IPS-NIHi7 (cell line): ENCODE results near the gene CSNK1D.

Experiments used
- DNase-seq: peaks from one replicate; pipeline ENCODE4 v3.0.0; 2012; ENCODE audit warnings: mixed read lengths; ENCODE audit errors: extremely low spot score

CSNK1D gene

GRCh38 chr17:82240506-82241182 is 32.9 kb downstream of the CSNK1D start:
- DNase-seq: no peak

- DNase-seq: no peak
Observed at GRCh38 chr17:82239926-82240505, 33.5 kb downstream of the CSNK1D start.

GRCh38 chr17:82239401-82239925 is 34.0 kb downstream of the CSNK1D start:
- DNase-seq: no peak

- DNase-seq: no peak
Observed at GRCh38 chr17:82238472-82239201, 34.9 kb downstream of the CSNK1D start.

GRCh38 chr17:82237746-82238471 is 35.6 kb downstream of the CSNK1D start:
- DNase-seq: no peak

GRCh38 chr17:82237083-82237745 is 36.3 kb downstream of the CSNK1D start:
- no peak for DNase-seq

- peak; percentile 82 for DNase-seq
Observed at GRCh38 chr17:82236142-82236971, 37.1 kb downstream of the CSNK1D start.

- no peak for DNase-seq
Observed at GRCh38 chr17:82235775-82236141, 37.7 kb downstream of the CSNK1D start.

GRCh38 chr17:82235056-82235774 is 38.3 kb downstream of the CSNK1D start:
- DNase-seq: no peak

GRCh38 chr17:82234211-82235055 is 39.1 kb downstream of the CSNK1D start:
- no peak for DNase-seq

GRCh38 chr17:82232876-82233785 is 40.4 kb downstream of the CSNK1D start:
- no peak for DNase-seq

- no peak for DNase-seq
Observed at GRCh38 chr17:82232322-82232820, 41.1 kb downstream of the CSNK1D start.

GRCh38 chr17:82231562-82232321 is 41.8 kb downstream of the CSNK1D start:
- DNase-seq: peak; percentile 70

- no peak for DNase-seq
Observed at GRCh38 chr17:82231312-82231561, 42.3 kb downstream of the CSNK1D start.

- peak; percentile 77 for DNase-seq
Observed at GRCh38 chr17:82230609-82231311, 42.7 kb downstream of the CSNK1D start.

GRCh38 chr17:82229698-82230608 is 43.5 kb downstream of the CSNK1D start:
- no peak for DNase-seq
